ENCODE data around the gene WDR17. TPM values are rescaled to one million over a fixed set of nuclear protein-coding genes. Genes with fewer than 3 reads are reported as not detected.

Gene WDR17
- total and polyA plus RNA-seq, 2 of the 13 experiments (the other 11 are each of a cell fraction or from before 2014, with no cell fraction given), result not detected

- TF ChIP-seq ZBTB40 (IDR thresholded peaks at IDR 0.05) (no peak), ZBTB40 (CRISPR knock-in tag; IDR thresholded peaks at IDR 0.05) (no peak), ZNF20 (CRISPR knock-in tag; IDR thresholded peaks at IDR 0.05) (no peak), ZNF562 (CRISPR knock-in tag; IDR thresholded peaks at IDR 0.05; ENCODE audit: borderline replicate concordance) (no peak)
These were observed 1.1 kb upstream of the WDR17 start (continued) for GRCh38 chr4:176064539-176064938.

- no peaks in the 10 kb centered on the region for H3K36me3 ChIP-seq (replicated peaks in 1 of 2; ENCODE audit: control insufficient read depth in 1 of 2, insufficient read depth in 2 of 2, low read length in 2 of 2)
- no peak for TF ChIP-seq ZNF430 (CRISPR knock-in tag; IDR thresholded peaks at IDR 0.05)
- TF ChIP-seq RARG (CRISPR knock-in tag; IDR thresholded peaks at IDR 0.05; ENCODE audit: low read depth), result no peak
- no peaks in the 10 kb centered on the region for H4K20me1 ChIP-seq (ENCODE audit: insufficient read depth, low read length)
- no peak overlapping the region for H3K27ac ChIP-seq (ENCODE audit: extremely low read length, insufficient read depth, low read length)
- FAIRE-seq (no peak), DNase-seq (ENCODE audit: low spot score) (no peak), ATAC-seq (no peak)
- ChIA-PET POLR2A (no interaction called here), CTCF (ENCODE audit: low intra/inter-chr PET ratio, low total read pairs) (no interaction called here)
- no peaks in the 10 kb centered on the region for H3K9me3 ChIP-seq (ENCODE audit: low read length)
- H3K4me2 ChIP-seq (ENCODE audit: low read depth, low read length), result no peak overlapping the region
- no peak overlapping the region for H3K9ac ChIP-seq (ENCODE audit: insufficient read depth, low read depth, low read length)
- in situ Hi-C loops (cut with HindIII; ENCODE audit: extremely low pct_ligation_motif_present, low pct_unique_long_range_greater_than_20kb) (no loop called here), intact Hi-C loops (cut with micrococcal nuclease; ENCODE audit: unreplicated experiment) (no loop called here)
- no TSS peak for BruUV-seq (replicated peaks)
- no peaks in the 10 kb centered on the region for H3K79me2 ChIP-seq (ENCODE audit: insufficient read depth, low read length)
- H3K27me3 ChIP-seq (ENCODE audit: control insufficient read depth in 1 of 2, insufficient read depth in 2 of 2, low read length in 2 of 2), result peaks cover 0 to 6% of the 10 kb centered on the region in 2 experiments; a peak in 1 of 5 replicates
- H2AFZ ChIP-seq (ENCODE audit: low read length), result no peak overlapping the region
- WGBS (ENCODE audit: low lambda C conversion rate), result 25% methylated on average over 6 of the region's 6 CpGs
- no peaks in the 10 kb centered on the region for H3K4me1 ChIP-seq (ENCODE audit: insufficient read depth, low read length)
- H3K4me3 ChIP-seq (replicated peaks in 1 of 3; ENCODE audit: insufficient read depth in 1 of 3, low read depth in 2 of 3, low read length in 3 of 3), result no peak overlapping the region
These were observed 1.1 kb downstream of the WDR17 start for GRCh38 chr4:176066757-176067156.
